GM12875 (cell line): ENCODE measurements around the gene GNA12.

Experiments
- H3K4me3 ChIP-seq: one replicate; pipeline ENCODE4 v1.5.1; 2011; ENCODE audit warnings: low read depth, low read length, control low read depth
- TF ChIP-seq, protein P1 (sequence below): IDR thresholded peaks from 2 replicates; pipeline ENCODE4 v1.5.1; 2011; ENCODE audit warnings: low read depth, mild to moderate bottlenecking, control low read depth, inconsistent platforms, low read length, moderate library complexity, borderline replicate concordance; ENCODE audit not compliant: insufficient read depth

Gene GNA12

GRCh38 chr7:2813350-2814185 lies 30.5 kb downstream of the GNA12 start:
- H3K4me3 ChIP-seq: no peak overlapping the region
- TF ChIP-seq, protein P1, sequence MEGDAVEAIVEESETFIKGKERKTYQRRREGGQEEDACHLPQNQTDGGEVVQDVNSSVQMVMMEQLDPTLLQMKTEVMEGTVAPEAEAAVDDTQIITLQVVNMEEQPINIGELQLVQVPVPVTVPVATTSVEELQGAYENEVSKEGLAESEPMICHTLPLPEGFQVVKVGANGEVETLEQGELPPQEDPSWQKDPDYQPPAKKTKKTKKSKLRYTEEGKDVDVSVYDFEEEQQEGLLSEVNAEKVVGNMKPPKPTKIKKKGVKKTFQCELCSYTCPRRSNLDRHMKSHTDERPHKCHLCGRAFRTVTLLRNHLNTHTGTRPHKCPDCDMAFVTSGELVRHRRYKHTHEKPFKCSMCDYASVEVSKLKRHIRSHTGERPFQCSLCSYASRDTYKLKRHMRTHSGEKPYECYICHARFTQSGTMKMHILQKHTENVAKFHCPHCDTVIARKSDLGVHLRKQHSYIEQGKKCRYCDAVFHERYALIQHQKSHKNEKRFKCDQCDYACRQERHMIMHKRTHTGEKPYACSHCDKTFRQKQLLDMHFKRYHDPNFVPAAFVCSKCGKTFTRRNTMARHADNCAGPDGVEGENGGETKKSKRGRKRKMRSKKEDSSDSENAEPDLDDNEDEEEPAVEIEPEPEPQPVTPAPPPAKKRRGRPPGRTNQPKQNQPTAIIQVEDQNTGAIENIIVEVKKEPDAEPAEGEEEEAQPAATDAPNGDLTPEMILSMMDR: no peak

DNA sequence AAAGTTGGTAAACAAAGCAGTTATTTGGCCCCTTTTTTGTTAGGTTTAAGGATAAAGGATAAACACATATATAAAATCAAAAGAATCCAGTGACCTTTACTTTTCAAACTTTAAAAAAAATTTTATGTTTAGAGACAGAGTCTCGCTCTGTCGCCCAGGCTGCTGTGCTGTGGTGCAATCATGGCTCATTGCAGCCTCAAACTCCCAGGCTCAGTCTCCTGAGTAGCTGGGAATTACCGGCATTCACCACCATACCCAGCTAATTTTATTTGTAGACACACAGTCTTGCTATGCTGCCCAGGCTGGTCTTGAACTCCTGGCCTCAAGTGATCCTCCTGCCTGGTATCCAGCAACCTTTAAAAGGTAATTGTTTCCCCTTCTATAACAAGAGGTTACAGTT lies 31.3 kb downstream of the GNA12 start:
- TF ChIP-seq, protein P1: no peak
- H3K4me3 ChIP-seq: no peak overlapping the region

DNA sequence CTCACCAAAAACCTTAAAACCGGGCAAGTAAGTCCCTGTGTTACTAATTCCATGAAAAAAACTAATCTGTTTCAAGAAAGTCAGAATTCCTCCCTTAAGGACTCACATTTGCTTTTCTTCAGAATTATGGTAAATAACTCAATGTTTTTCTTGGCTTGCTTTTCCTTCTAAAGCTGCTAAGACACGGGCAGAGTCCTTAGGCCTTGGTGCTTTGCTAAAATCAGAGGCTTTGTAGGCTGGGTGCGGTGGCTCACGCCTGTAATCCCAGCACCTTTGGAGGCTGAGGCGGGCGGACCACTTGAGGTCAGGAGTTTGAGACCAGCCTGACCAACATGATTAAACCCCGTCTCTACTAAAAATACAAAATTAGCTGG lies 32.0 kb downstream of the GNA12 start:
- H3K4me3 ChIP-seq: no peak overlapping the region
- TF ChIP-seq, protein P1: no peak

DNA sequence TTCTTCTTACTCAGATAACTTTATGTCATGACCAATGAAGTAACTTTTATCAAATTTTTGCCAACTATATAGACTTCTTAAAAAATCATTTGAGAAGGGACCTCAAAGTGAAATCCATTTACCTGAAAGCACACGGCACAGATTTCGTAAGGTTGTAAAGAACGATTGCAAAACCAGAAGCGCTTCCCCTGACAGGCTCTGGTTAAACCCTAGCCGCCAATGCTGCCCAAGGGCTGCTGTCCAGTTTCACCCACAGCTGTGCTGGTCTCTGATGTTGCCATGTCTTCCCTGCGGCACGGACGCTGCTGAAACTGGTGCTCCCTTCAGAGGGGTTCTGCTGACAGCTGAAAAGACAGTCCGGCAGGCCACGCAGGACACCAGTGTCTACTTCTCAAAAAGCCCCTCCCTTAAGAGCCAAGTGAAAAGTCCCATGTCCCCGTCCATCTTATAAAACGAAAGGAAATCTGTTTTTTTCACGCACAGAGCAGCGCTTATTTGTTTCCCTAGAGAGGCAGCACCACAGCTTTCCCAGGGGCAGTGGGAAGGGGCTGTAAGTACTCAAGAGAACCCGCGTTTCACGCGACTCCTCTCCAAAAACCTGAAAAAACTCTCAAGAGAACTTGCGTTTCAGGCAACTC lies 32.5 kb downstream of the GNA12 start:
- TF ChIP-seq, protein P1: no peak
- no peak overlapping the region for H3K4me3 ChIP-seq

DNA sequence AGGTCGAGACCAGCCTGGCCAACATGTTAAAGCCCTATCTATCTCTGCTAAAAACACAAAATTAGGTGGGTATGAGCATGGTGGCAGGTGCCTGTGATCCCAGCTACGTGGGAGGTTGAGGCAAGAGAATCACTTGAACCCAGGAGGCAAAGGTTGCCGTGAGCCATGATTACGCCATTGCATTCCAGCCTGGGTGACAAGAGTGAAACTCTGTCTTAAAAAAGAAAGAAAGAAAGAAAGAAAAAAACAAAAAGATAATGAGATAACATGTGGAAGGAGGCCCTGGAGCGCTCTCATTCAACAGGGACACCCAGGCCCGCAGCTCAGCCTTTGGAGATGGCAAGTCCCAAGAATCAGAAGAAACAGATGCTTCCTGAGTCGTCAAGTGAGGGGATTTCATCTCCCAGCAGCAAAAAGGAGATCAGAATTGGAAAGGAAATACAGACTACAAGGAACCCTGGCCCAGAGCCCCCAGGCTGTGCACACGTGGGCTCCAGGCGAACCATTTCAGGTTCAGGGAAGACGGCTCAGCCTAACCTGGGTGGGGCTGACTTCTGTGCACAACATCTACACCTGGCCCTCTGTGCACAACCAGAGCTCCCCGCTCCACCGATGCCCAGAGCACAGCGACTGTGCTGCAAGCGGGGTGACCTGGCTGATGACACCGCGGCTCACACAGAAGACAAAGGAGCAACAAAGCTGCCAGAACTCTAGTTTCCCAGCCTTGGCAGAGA lies 33.3 kb downstream of the GNA12 start:
- TF ChIP-seq, protein P1: no peak
- no peak overlapping the region for H3K4me3 ChIP-seq

DNA sequence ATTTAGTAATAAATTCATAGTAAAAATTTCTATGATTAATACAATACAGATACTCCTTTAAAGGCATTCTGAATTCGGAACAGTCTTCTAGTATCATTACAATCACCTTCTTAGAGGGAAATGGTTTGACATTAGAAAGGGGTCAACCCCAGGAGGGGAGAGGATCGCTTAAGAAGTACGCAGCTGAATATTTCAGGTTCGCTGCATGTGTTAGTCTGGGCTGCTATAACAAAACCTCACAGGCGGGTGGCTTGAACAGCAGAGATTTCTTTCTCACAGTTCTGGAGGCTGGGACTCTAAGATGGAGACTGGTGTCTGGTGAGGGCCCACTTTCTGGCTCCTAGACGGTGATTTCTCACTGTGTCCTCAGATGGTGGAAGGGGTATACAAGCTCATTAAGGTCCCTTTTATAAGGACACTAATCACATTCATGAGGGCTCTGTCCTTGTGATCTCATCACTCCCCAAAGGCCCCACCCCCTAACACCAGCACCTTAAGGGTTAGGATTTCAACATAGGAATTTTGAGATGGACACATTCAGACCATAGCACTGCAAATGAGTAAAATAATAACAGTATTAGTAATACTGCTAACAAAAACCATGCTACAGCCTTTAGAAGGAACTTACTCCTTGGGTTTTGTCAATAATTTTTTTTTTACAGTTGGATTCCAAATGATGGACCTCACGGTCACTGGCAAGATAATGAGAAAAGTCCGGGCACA lies 34.0 kb downstream of the GNA12 start:
- TF ChIP-seq, protein P1: no peak
- no peak overlapping the region for H3K4me3 ChIP-seq
